ENCODE results near the gene RBM6.

Gene RBM6

DNA sequence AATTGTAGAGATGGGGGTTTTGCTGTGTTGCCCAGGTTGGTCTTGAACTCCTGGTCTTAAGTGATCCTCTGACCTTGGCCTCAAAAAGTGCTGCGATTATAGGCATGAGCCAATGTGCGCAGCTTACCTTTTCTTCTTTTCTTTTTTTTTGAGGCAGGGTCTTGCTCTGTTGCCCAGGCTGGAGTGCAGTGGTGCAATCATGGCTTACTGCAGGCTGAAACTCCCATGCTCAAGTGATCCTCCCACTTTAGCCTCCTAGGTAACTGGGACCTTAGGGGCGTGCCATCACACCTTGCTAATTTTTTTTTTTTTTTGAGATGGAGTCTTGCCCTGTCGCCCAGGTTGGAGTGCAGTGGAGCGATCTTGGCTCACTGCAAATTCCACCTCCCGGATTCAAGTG lies 13.0 kb downstream of the RBM6 start:
- no peak for DNase-seq (ENCODE audit: low read depth)
- TF ChIP-seq, protein P1, sequence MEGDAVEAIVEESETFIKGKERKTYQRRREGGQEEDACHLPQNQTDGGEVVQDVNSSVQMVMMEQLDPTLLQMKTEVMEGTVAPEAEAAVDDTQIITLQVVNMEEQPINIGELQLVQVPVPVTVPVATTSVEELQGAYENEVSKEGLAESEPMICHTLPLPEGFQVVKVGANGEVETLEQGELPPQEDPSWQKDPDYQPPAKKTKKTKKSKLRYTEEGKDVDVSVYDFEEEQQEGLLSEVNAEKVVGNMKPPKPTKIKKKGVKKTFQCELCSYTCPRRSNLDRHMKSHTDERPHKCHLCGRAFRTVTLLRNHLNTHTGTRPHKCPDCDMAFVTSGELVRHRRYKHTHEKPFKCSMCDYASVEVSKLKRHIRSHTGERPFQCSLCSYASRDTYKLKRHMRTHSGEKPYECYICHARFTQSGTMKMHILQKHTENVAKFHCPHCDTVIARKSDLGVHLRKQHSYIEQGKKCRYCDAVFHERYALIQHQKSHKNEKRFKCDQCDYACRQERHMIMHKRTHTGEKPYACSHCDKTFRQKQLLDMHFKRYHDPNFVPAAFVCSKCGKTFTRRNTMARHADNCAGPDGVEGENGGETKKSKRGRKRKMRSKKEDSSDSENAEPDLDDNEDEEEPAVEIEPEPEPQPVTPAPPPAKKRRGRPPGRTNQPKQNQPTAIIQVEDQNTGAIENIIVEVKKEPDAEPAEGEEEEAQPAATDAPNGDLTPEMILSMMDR (IDR thresholded peaks at IDR 0.05; ENCODE audit: insufficient read depth, low read depth, low read length, missing control alignments), result no peak
- H3K4me3 ChIP-seq (ENCODE audit: low read depth, low read length), result no peak overlapping the region

DNA sequence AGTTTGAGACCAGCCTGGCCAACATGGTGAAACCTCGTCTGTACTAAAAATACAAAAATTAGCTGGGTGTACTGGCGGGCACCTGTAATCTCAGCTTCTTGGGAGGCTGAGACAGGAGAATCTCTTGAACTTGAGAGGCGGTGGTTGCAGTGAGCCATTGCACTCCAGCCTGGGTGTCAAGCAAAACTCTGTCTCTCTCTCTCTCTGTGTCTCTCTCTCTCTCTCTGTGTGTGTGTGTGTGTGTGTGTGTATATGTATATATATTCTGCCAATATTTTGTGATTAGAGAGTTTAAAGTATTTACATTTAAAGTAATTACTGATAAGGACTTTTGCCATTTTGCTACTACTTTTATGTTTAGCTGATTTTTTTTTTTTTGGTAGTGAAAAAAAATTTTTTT lies 15.7 kb downstream of the RBM6 start:
- H3K4me3 ChIP-seq (ENCODE audit: low read depth, low read length), result no peak overlapping the region
- TF ChIP-seq, protein P1 (IDR thresholded peaks at IDR 0.05; ENCODE audit: insufficient read depth, low read depth, low read length, missing control alignments), result no peak
- no peak for DNase-seq (ENCODE audit: low read depth)

DNA sequence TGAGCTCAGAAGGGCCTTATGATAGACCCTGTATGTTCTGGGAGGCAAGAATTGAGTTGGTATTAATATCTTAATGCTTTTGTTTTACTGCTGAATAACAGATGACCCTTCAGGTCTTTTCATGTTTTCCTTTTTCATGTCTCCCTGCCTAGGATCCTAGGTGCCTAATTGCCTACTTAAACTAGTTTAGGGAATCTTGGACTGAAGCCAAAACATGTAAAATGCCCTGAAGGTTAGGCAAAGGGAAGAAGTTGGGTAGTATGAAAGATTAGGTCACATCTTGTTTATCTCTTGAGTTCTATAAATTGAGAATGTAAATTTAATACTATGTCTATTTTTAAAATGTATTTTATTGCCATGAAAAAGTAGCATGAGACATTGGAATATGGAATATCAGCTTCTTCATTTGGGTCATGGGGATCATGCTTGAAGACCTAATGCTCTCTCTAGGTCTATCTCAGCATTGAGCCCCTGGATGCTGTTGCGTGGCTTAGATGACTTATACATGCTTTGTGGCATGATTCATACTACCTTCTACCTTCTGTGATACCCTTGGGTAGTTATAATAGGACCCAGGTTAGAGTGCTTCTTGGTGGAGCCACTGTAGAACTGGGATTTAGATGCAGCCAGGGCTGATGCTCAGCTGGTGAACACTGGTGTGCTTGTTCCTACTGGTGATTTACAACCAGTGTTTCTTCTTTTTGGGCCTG lies 26.4 kb downstream of the RBM6 start:
- no peak for DNase-seq (ENCODE audit: low read depth)
- no peak overlapping the region for H3K4me3 ChIP-seq (ENCODE audit: low read depth, low read length)
- TF ChIP-seq, protein P1 (IDR thresholded peaks at IDR 0.05; ENCODE audit: insufficient read depth, low read depth, low read length, missing control alignments), result no peak

DNA sequence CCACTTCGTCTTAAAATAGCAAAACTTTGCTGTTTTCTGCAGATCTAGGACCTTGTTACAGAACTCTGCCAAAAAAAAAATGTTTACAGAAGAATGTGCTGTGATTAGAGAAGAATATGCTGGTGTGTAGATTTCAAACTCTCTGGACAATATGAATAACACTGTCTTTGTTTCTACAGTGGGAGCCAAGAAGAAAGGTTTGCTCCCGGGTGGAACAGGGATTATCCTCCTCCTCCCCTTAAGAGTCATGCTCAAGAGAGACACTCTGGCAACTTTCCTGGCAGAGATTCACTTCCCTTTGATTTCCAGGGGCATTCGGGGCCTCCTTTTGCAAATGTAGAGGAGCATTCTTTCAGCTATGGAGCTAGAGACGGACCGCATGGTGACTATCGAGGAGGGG lies 27.3 kb downstream of the RBM6 start:
- H3K4me3 ChIP-seq (ENCODE audit: low read depth, low read length), result no peak overlapping the region
- DNase-seq (ENCODE audit: low read depth), result no peak

DNA sequence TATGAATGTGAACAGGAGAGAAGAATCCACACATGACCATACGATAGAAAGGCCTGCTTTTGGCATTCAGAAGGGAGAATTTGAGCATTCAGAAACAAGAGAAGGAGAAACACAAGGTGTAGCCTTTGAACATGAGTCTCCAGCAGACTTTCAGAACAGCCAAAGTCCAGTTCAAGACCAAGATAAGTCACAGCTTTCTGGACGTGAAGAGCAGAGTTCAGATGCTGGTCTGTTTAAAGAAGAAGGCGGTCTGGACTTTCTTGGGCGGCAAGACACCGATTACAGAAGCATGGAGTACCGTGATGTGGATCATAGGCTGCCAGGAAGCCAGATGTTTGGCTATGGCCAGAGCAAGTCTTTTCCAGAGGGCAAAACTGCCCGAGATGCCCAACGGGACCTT lies 28.4 kb downstream of the RBM6 start:
- no peak overlapping the region for H3K4me3 ChIP-seq (ENCODE audit: low read depth, low read length)
- DNase-seq (ENCODE audit: low read depth), result no peak
- TF ChIP-seq, protein P1 (IDR thresholded peaks at IDR 0.05; ENCODE audit: insufficient read depth, low read depth, low read length, missing control alignments), result no peak

More for the DNA sequence above, 27.3 kb downstream of the RBM6 start:
- TF ChIP-seq, protein P1 (IDR thresholded peaks at IDR 0.05; ENCODE audit: insufficient read depth, low read depth, low read length, missing control alignments), result no peak

DNA sequence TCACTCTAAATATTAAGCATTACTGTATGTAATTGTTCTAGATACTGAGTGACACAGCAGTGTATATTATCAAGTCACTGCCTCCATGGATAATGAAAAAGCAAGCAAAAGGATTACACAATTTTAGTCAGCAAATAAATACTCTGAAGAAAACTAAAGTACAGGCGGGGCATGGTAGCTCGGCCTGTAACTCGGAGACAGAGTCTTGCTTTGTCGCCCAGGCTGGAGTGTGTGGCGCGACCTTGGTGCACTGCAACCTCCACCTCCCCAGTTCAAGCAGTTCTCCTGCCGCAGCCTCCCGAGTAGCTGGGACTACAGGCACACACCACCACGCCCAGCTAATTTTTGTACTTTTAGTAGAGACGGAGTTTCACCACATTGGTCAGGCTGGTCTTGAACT lies 32.7 kb downstream of the RBM6 start:
- DNase-seq (ENCODE audit: low read depth), result no peak
- TF ChIP-seq, protein P1 (IDR thresholded peaks at IDR 0.05; ENCODE audit: insufficient read depth, low read depth, low read length, missing control alignments), result no peak
- H3K4me3 ChIP-seq (ENCODE audit: low read depth, low read length), result no peak overlapping the region

DNA sequence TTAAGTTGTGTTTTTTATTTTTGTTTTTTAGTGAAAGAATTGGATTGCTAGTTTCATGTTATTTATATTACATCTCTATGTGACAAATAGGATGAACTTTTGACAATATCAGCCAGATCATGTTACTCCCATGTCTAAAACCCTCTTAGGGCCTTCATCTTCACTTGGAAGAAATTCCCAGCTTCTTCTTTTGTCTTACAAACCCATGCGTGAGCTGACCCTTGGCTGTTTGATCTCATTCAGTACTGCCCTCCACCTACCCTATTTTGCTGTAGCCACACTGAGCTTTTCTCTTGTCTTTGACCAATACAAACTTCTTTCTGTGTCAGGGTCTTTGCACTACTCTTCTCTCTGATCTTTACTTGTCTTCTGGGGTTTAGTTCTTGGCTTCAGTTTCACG lies 37.0 kb downstream of the RBM6 start:
- TF ChIP-seq, protein P1 (IDR thresholded peaks at IDR 0.05; ENCODE audit: insufficient read depth, low read depth, low read length, missing control alignments), result no peak
- no peak for DNase-seq (ENCODE audit: low read depth)

More for the DNA sequence above, 37.0 kb downstream of the RBM6 start:
- no peak overlapping the region for H3K4me3 ChIP-seq (ENCODE audit: low read depth, low read length)
